GM23338 (cell line): ENCODE results near the gene FAM117A. TPM values are rescaled to one million over a fixed set of nuclear protein-coding genes. Genes with fewer than 3 reads are reported as not detected.

ENCODE experiments used
- ATAC-seq: fragments of 200-7000 bp; cut with Tn5 transposase; 3 replicates; pipeline ENCODE4 v1.9.1; 2020
- DNase-seq: peaks from one replicate; pipeline ENCODE4 v3.0.0-alpha.2; 2015; ENCODE audit warnings: low spot score
- H2AFZ ChIP-seq: fragments of 200-600 bp; sonication (generic); 2 replicates; pipeline ENCODE4 v1.8.0; 2016; ENCODE audit warnings: antibody characterized with exemption, mild to moderate bottlenecking, moderate library complexity
- H3F3A ChIP-seq: fragments of 200-600 bp; sonication (generic); replicated peaks from 2 replicates; pipeline ENCODE4 v1.8.0; 2017; ENCODE audit warnings: antibody characterized with exemption, mixed run types, low read depth
- H3K27ac ChIP-seq: fragments of 200-600 bp; sonication (generic); 2 replicates; pipeline ENCODE4 v1.6.1; 2016; ENCODE audit warnings: low read depth
- H3K27me3 ChIP-seq: fragments of 200-600 bp; sonication (generic); 2 replicates; pipeline ENCODE4 v1.8.0; 2016; ENCODE audit warnings: mild to moderate bottlenecking, mixed run types, moderate library complexity; ENCODE audit not compliant: insufficient read depth
- H3K36me3 ChIP-seq: fragments of 200-600 bp; sonication (generic); 2 replicates; pipeline ENCODE4 v1.8.0; 2016; ENCODE audit warnings: mild to moderate bottlenecking; ENCODE audit not compliant: insufficient read depth
- H3K4me1 ChIP-seq: fragments of 200-600 bp; sonication (generic); 2 replicates; pipeline ENCODE4 v1.8.0; 2016; ENCODE audit warnings: mild to moderate bottlenecking, moderate library complexity; ENCODE audit not compliant: insufficient read depth
- H3K4me2 ChIP-seq: fragments of 200-600 bp; sonication (generic); 2 replicates; pipeline ENCODE4 v1.7.1; 2017; ENCODE audit warnings: mixed run types
- H3K4me3 ChIP-seq: fragments of 200-600 bp; sonication (generic); 2 replicates; pipeline ENCODE4 v1.6.1; 2016; ENCODE audit warnings: mixed run types
- H3K79me2 ChIP-seq: fragments of 200-600 bp; sonication (generic); replicated peaks from 2 replicates; pipeline ENCODE4 v1.8.0; 2017; ENCODE audit warnings: mild to moderate bottlenecking; ENCODE audit not compliant: insufficient read depth
- H3K9me2 ChIP-seq: fragments of 200-600 bp; sonication (generic); 2 replicates; pipeline ENCODE4 v1.8.0; 2017; ENCODE audit not compliant: insufficient read depth
- H4K20me1 ChIP-seq: fragments of 200-600 bp; sonication (generic); replicated peaks from 2 replicates; pipeline ENCODE4 v1.8.0; 2017; ENCODE audit warnings: mild to moderate bottlenecking; ENCODE audit not compliant: insufficient read depth
- H3K27ac Mint-ChIP-seq: 2 replicates; pipeline ENCODE4 v1.8.0; 2020; ENCODE audit warnings: inconsistent platforms, mild to moderate bottlenecking, moderate library complexity, mixed read lengths
- H3K27me3 Mint-ChIP-seq: 3 replicates; pipeline ENCODE4 v1.8.0; 2022; ENCODE audit warnings: low read depth, mild to moderate bottlenecking, moderate library complexity, mixed read lengths, inconsistent platforms; ENCODE audit not compliant: insufficient read depth, poor library complexity
- H3K36me3 Mint-ChIP-seq: 3 replicates; pipeline ENCODE4 v1.8.0; 2021; ENCODE audit warnings: low read depth, mild to moderate bottlenecking, inconsistent platforms, moderate library complexity, mixed read lengths
- H3K4me1 Mint-ChIP-seq: 3 replicates; pipeline ENCODE4 v1.8.0; 2020; ENCODE audit warnings: mild to moderate bottlenecking, inconsistent platforms, mixed read lengths
- H3K4me3 Mint-ChIP-seq: 3 replicates; pipeline ENCODE4 v1.8.0; 2021; ENCODE audit warnings: moderate library complexity, mild to moderate bottlenecking, inconsistent platforms, mixed read lengths
- H3K9me3 Mint-ChIP-seq: 3 replicates; pipeline ENCODE4 v1.8.0; 2020; ENCODE audit warnings: moderate library complexity, mild to moderate bottlenecking, inconsistent platforms, mixed read lengths
- CREB1 ChIP-seq: fragments of 250-450 bp; sonication (Bioruptor Pico); IDR thresholded peaks from 2 replicates; pipeline ENCODE4 v1.5.0; 2020; ENCODE audit warnings: low read depth, mild to moderate bottlenecking, moderate library complexity
- EZH2 ChIP-seq: fragments of 200-600 bp; sonication (generic); IDR thresholded peaks from one replicate; pipeline ENCODE4 v1.8.0; 2017; ENCODE audit warnings: antibody characterized with exemption, mild to moderate bottlenecking, low read depth; ENCODE audit not compliant: unreplicated experiment
- EZH2phosphoT487 ChIP-seq: fragments of 200-600 bp; sonication (generic); IDR thresholded peaks from one replicate; pipeline ENCODE4 v1.8.1; 2018; ENCODE audit warnings: antibody characterized with exemption; ENCODE audit not compliant: unreplicated experiment
- JUNB ChIP-seq: IDR thresholded peaks from one replicate; pipeline ENCODE4 v1.6.1; 2016; ENCODE audit warnings: antibody characterized with exemption; ENCODE audit not compliant: unreplicated experiment
- NANOG ChIP-seq: IDR thresholded peaks from 2 replicates; pipeline ENCODE4 v1.6.1; 2016; ENCODE audit warnings: antibody characterized with exemption, borderline replicate concordance
- POLR2AphosphoS5 ChIP-seq: IDR thresholded peaks from 2 replicates; pipeline ENCODE4 v1.6.1; 2016; ENCODE audit warnings: antibody characterized with exemption, low read depth
- STAT1 ChIP-seq: IDR thresholded peaks from one replicate; pipeline ENCODE4 v1.6.1; 2016; ENCODE audit warnings: antibody characterized with exemption; ENCODE audit not compliant: unreplicated experiment
- ZNF114 ChIP-seq: fragments of 250-450 bp; sonication (Bioruptor Pico); IDR thresholded peaks from 2 replicates; pipeline ENCODE4 v1.5.0; 2020; ENCODE audit warnings: mild to moderate bottlenecking, moderate library complexity
- ZNF331 ChIP-seq: fragments of 250-450 bp; sonication (Bioruptor Pico); IDR thresholded peaks from 2 replicates; pipeline ENCODE4 v1.5.0; 2020; ENCODE audit warnings: low read depth, mild to moderate bottlenecking, moderate library complexity
- ZNF462 ChIP-seq: fragments of 250-450 bp; sonication (Bioruptor Pico); IDR thresholded peaks from 2 replicates; pipeline ENCODE4 v1.5.0; 2020; ENCODE audit warnings: mild to moderate bottlenecking, moderate library complexity
- polyA plus RNA-seq: library from polyadenylated mRNA; unstranded; fragments of >200 nt; fragmentation: Nextera tagmentation; extraction: Ambion mirVana; gene quantifications from 2 replicates; pipeline ENCODE4 v1.2.1, GENCODE V29; 2016
- total RNA-seq: library from RNA; depleted of rRNA; stranded (reverse); fragments of >200 nt; shearing (Covaris generic); gene quantifications from 2 replicates; pipeline ENCODE4 v1.2.3, GENCODE V29; 2014
- TF ChIP-seq, protein P1 (sequence below), 2 experiments: fragments of 200-600 bp in 1 of 2; sonication (generic) in 1 of 2; conservative IDR thresholded peaks; 2 replicates each; pipeline versions ENCODE4 v1.5.1 to v1.6.1; 2016 to 2017; ENCODE audit warnings: antibody characterized with exemption in 2 of 2, low read depth in 2 of 2, mild to moderate bottlenecking in 2 of 2, moderate library complexity in 1 of 2
- TF ChIP-seq, protein P2 (sequence below): IDR thresholded peaks from 2 replicates; pipeline ENCODE4 v1.6.1; 2016; ENCODE audit warnings: antibody characterized with exemption
- TF ChIP-seq, protein P3 (sequence below): IDR thresholded peaks from one replicate; pipeline ENCODE4 v1.6.1; 2018; ENCODE audit warnings: antibody characterized with exemption; ENCODE audit not compliant: unreplicated experiment

The FAM117A gene
- total and polyA plus RNA-seq, 2 experiments from 2014 or later: 21.3 to 46.4 TPM

DNA sequence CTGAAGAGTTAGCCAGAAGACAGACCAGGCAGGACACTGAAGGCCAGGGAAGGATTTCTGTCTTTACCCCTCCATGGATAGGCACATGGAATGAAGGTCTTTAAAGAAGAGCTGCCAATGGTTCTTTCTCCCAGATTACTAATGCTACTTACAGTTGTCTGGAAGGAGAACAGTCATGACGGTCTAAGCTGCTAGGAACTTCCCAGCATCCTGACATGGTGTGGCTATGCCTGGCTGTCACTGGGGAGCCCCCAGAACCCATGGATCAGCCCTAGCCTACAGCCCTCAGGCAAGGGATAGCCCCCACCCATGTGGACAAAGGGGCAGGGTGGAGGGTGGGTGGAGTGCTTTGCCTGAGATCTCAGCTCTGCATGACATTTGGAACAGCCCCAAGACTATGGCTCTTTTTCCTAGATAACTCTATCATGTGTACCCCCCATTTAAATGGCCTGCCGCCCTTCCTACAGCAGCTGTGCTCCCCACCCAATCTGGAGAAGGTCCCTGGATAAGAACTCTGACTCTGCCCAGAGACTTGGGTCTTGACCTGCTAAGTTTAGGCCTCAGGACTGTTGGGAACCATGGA is 15.3 kb upstream of the FAM117A start:
- Histone ChIP-seq H2AFZ (no peak overlapping the region), H3K79me2 (no peaks in the 10 kb centered on the region), H3K27me3 (0 out of 2 replicates have a peak, but pooled peaks cover 6% of the 10 kb centered on the region), H3K36me3 (no peaks in the 10 kb centered on the region), H3K4me3 (no peak overlapping the region), H3K9me2 (no peaks in the 10 kb centered on the region), H3K27ac (no peak overlapping the region), H3F3A (no peaks in the 10 kb centered on the region), H4K20me1 (no peaks in the 10 kb centered on the region; the same call in 1 of the 2 replicates), H3K4me1 (no peaks in the 10 kb centered on the region), H3K4me2 (no peak overlapping the region)
- Mint-ChIP-seq H3K9me3 (no peaks in the 10 kb centered on the region; the same call in 2 of the 3 replicates), H3K27ac (no peak overlapping the region), H3K27me3 (peaks cover 9% of the 10 kb centered on the region), H3K4me1 (peaks cover 6% of the 10 kb centered on the region), H3K36me3 (no peaks in the 10 kb centered on the region), H3K4me3 (no peak overlapping the region)
- no peak for TF ChIP-seq POLR2AphosphoS5
- no peak for TF ChIP-seq NANOG
- TF ChIP-seq, protein P1, sequence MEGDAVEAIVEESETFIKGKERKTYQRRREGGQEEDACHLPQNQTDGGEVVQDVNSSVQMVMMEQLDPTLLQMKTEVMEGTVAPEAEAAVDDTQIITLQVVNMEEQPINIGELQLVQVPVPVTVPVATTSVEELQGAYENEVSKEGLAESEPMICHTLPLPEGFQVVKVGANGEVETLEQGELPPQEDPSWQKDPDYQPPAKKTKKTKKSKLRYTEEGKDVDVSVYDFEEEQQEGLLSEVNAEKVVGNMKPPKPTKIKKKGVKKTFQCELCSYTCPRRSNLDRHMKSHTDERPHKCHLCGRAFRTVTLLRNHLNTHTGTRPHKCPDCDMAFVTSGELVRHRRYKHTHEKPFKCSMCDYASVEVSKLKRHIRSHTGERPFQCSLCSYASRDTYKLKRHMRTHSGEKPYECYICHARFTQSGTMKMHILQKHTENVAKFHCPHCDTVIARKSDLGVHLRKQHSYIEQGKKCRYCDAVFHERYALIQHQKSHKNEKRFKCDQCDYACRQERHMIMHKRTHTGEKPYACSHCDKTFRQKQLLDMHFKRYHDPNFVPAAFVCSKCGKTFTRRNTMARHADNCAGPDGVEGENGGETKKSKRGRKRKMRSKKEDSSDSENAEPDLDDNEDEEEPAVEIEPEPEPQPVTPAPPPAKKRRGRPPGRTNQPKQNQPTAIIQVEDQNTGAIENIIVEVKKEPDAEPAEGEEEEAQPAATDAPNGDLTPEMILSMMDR (conservative IDR thresholded peaks at IDR 0.05; ENCODE audit: low read depth in 2 of 2): no peak
- TF ChIP-seq EZH2phosphoT487: no peak
- TF ChIP-seq JUNB: no peak
- TF ChIP-seq ZNF462 (CRISPR knock-in tag): no peak
- TF ChIP-seq ZNF331 (CRISPR knock-in tag): no peak
- TF ChIP-seq, protein P2, sequence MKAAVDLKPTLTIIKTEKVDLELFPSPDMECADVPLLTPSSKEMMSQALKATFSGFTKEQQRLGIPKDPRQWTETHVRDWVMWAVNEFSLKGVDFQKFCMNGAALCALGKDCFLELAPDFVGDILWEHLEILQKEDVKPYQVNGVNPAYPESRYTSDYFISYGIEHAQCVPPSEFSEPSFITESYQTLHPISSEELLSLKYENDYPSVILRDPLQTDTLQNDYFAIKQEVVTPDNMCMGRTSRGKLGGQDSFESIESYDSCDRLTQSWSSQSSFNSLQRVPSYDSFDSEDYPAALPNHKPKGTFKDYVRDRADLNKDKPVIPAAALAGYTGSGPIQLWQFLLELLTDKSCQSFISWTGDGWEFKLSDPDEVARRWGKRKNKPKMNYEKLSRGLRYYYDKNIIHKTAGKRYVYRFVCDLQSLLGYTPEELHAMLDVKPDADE: no peak
- TF ChIP-seq CREB1 (CRISPR knock-in tag): no peak
- TF ChIP-seq STAT1: no peak
- TF ChIP-seq, protein P3, sequence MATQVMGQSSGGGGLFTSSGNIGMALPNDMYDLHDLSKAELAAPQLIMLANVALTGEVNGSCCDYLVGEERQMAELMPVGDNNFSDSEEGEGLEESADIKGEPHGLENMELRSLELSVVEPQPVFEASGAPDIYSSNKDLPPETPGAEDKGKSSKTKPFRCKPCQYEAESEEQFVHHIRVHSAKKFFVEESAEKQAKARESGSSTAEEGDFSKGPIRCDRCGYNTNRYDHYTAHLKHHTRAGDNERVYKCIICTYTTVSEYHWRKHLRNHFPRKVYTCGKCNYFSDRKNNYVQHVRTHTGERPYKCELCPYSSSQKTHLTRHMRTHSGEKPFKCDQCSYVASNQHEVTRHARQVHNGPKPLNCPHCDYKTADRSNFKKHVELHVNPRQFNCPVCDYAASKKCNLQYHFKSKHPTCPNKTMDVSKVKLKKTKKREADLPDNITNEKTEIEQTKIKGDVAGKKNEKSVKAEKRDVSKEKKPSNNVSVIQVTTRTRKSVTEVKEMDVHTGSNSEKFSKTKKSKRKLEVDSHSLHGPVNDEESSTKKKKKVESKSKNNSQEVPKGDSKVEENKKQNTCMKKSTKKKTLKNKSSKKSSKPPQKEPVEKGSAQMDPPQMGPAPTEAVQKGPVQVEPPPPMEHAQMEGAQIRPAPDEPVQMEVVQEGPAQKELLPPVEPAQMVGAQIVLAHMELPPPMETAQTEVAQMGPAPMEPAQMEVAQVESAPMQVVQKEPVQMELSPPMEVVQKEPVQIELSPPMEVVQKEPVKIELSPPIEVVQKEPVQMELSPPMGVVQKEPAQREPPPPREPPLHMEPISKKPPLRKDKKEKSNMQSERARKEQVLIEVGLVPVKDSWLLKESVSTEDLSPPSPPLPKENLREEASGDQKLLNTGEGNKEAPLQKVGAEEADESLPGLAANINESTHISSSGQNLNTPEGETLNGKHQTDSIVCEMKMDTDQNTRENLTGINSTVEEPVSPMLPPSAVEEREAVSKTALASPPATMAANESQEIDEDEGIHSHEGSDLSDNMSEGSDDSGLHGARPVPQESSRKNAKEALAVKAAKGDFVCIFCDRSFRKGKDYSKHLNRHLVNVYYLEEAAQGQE: no peak
- no peak for TF ChIP-seq ZNF114 (CRISPR knock-in tag)
- TF ChIP-seq EZH2: no peak
- no peak for DNase-seq
- no peak for ATAC-seq
